Measurements from ENCODE around the gene GPR158.

DNA sequence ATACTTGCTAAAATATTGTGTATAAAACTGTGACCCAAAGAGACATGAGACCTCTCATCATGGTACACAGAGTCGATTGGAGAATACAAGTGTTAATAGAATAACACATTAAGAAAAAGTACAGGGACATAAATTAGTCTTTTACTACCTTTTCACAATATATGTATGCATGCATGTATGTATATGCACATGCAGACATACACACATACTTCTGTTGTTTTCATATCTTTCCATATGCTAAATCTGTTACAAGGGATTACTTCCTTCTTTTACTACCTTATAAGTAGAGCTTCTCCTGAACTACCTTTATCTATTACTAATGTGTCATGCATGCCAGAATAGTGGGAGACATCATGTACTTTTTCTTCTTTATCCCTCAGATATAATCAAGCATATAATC, 131.6 kb downstream of the GPR158 start:
- TF ChIP-seq, protein P1, sequence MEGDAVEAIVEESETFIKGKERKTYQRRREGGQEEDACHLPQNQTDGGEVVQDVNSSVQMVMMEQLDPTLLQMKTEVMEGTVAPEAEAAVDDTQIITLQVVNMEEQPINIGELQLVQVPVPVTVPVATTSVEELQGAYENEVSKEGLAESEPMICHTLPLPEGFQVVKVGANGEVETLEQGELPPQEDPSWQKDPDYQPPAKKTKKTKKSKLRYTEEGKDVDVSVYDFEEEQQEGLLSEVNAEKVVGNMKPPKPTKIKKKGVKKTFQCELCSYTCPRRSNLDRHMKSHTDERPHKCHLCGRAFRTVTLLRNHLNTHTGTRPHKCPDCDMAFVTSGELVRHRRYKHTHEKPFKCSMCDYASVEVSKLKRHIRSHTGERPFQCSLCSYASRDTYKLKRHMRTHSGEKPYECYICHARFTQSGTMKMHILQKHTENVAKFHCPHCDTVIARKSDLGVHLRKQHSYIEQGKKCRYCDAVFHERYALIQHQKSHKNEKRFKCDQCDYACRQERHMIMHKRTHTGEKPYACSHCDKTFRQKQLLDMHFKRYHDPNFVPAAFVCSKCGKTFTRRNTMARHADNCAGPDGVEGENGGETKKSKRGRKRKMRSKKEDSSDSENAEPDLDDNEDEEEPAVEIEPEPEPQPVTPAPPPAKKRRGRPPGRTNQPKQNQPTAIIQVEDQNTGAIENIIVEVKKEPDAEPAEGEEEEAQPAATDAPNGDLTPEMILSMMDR (IDR thresholded peaks at IDR 0.05; ENCODE audit: insufficient read depth, low read length), result no peak
- no peak for TF ChIP-seq POLR2AphosphoS5 (IDR thresholded peaks at IDR 0.05; ENCODE audit: low read depth)

Data from HL-60 (cell line).